Keratinocyte (primary cell): ENCODE data around the gene MEGF11. TPM values are rescaled to one million over a fixed set of nuclear protein-coding genes. Genes with fewer than 3 reads are reported as not detected.
A peak's percentile ranks its signal among the peaks of the same experiment; 100 is the strongest.

Experiments used
- DNase-seq: peaks from one replicate; pipeline ENCODE4 v3.0.0-alpha.2; 2011; ENCODE audit warnings: low read depth, missing footprints, low spot score
- FAIRE-seq: peaks from 2 replicates; lab custom pipeline; 2011; peaks lifted over from hg19 to GRCh38; lab: Jason Lieb, UNC
- H2AFZ ChIP-seq: 2 replicates; pipeline ENCODE4 v1.6.0; 2012; ENCODE audit warnings: low read length, control low read depth, inconsistent platforms; ENCODE audit not compliant: control insufficient read depth
- H3K27ac ChIP-seq: 2 replicates; pipeline ENCODE4 v1.5.1; 2011; ENCODE audit warnings: low read length; ENCODE audit not compliant: control insufficient read depth, insufficient read depth
- H3K27me3 ChIP-seq: 3 replicates; pipeline ENCODE4 v1.6.0; 2011; ENCODE audit warnings: low read length; ENCODE audit not compliant: control insufficient read depth, insufficient read depth; ENCODE audit errors: extremely low read depth
- H3K36me3 ChIP-seq, 2 experiments: 2 replicates in 1 of 2; 3 replicates in 1 of 2; pipeline ENCODE4 v1.5.1; 2011; ENCODE audit warnings: low read length in 2 of 2, mild to moderate bottlenecking in 1 of 2; ENCODE audit not compliant: control insufficient read depth in 2 of 2, insufficient read depth in 2 of 2; ENCODE audit errors: extremely low read depth in 1 of 2
- H3K4me1 ChIP-seq: 3 replicates; pipeline ENCODE4 v1.5.1; 2011; ENCODE audit warnings: low read length; ENCODE audit not compliant: control insufficient read depth, insufficient read depth; ENCODE audit errors: extremely low read depth
- H3K4me2 ChIP-seq: 3 replicates; pipeline ENCODE4 v1.6.0; 2011; ENCODE audit warnings: low read depth, low read length; ENCODE audit not compliant: control insufficient read depth, insufficient read depth; ENCODE audit errors: extremely low read depth
- H3K4me3 ChIP-seq, 3 experiments: fragments of 200-600 bp in 1 of 3; sonication (generic) in 1 of 3; 2 replicates in 2 of 3; 3 replicates in 1 of 3; pipeline ENCODE4 v1.5.1; 2011 to 2016; ENCODE audit warnings: low read length in 3 of 3, mild to moderate bottlenecking in 3 of 3, control low read depth in 2 of 3, inconsistent platforms in 1 of 3, low read depth in 1 of 3, mixed read lengths in 1 of 3, mixed run types in 1 of 3, moderate library complexity in 1 of 3; ENCODE audit not compliant: control insufficient read depth in 2 of 3, insufficient read depth in 2 of 3; ENCODE audit errors: extremely low read depth in 1 of 3
- H3K79me2 ChIP-seq: 2 replicates; pipeline ENCODE4 v1.6.0; 2012; ENCODE audit warnings: low read length; ENCODE audit not compliant: control insufficient read depth, insufficient read depth
- H3K9ac ChIP-seq: 3 replicates; pipeline ENCODE4 v1.6.0; 2011; ENCODE audit warnings: low read length; ENCODE audit not compliant: control insufficient read depth, insufficient read depth; ENCODE audit errors: extremely low read depth
- H3K9me1 ChIP-seq: 3 replicates; pipeline ENCODE4 v1.6.0; 2011; ENCODE audit warnings: low read length; ENCODE audit not compliant: control insufficient read depth, insufficient read depth; ENCODE audit errors: extremely low read depth
- H3K9me3 ChIP-seq: 2 replicates; pipeline ENCODE4 v1.5.1; 2012; ENCODE audit warnings: low read depth, low read length; ENCODE audit not compliant: control insufficient read depth
- H4K20me1 ChIP-seq: 3 replicates; pipeline ENCODE4 v1.6.0; 2011; ENCODE audit warnings: low read length; ENCODE audit not compliant: control insufficient read depth, insufficient read depth; ENCODE audit errors: extremely low read depth
- EZH2 ChIP-seq: IDR thresholded peaks from one replicate; pipeline ENCODE4 v1.6.1; 2012; ENCODE audit warnings: inconsistent platforms, mild to moderate bottlenecking, low read length, moderate library complexity
- dilution Hi-C: fragments of 300-500 bp; cut with MboI; formaldehyde crosslinking; loops from one replicate; pipeline ENCODE4 v1.7.0; 2020; ENCODE audit warnings: low sequenced_read_pairs; ENCODE audit not compliant: extremely low pct_ligation_motif_present
- polyA plus RNA-seq, 5 experiments: library from polyadenylated mRNA; depleted of rRNA in 3 of 5; stranded (reverse) in 3 of 5; stranded (forward) in 1 of 5; unstranded in 1 of 5; fragments of >200 nt; gene quantifications; 1 replicate in 1 of 5; 2 replicates in 3 of 5; 3 replicates in 1 of 5; pipeline versions ENCODE4 v1.2.1 to v1.2.3, GENCODE V29; 2011 to 2012; ENCODE audit warnings: missing spikeins in 2 of 5, low read depth in 1 of 5, low replicate concordance in 1 of 5
- TF ChIP-seq, protein P1 (sequence below), 3 experiments: IDR thresholded peaks in 1 of 3; conservative IDR thresholded peaks in 1 of 3; optimal IDR thresholded peaks in 1 of 3; 2 replicates in 2 of 3; 3 replicates in 1 of 3; pipeline versions ENCODE3 to v1.5.1; 2011; ENCODE audit warnings: low read length in 3 of 3, mild to moderate bottlenecking in 3 of 3, moderate library complexity in 2 of 3, control low read depth in 1 of 3, inconsistent platforms in 1 of 3; ENCODE audit not compliant: insufficient read depth in 2 of 3; ENCODE audit errors: extremely low read depth in 1 of 3

MEGF11 gene
- polyA plus RNA-seq, 1 donor (not counting 4 experiments of a cell fraction or from before 2014, with no cell fraction given) = not detected

GRCh38 chr15:66198757-66199156 lies 54.8 kb downstream of the MEGF11 start:
- Histone ChIP-seq H3K9me1 (no peaks in the 10 kb centered on the region), H3K27ac (no peak overlapping the region), H4K20me1 (no peaks in the 10 kb centered on the region), H3K79me2 (no peaks in the 10 kb centered on the region), H3K9me3 (no peaks in the 10 kb centered on the region), H3K4me3 (no peak overlapping the region), H3K9ac (no peak overlapping the region), H3K4me1 (peaks cover 17% of the 10 kb centered on the region), H3K4me2 (no peak overlapping the region), H3K36me3 (no peaks in the 10 kb centered on the region), H2AFZ (no peak overlapping the region), H3K27me3 (no peaks in the 10 kb centered on the region)
- dilution Hi-C loops = no loop called here
- TF ChIP-seq, protein P1, sequence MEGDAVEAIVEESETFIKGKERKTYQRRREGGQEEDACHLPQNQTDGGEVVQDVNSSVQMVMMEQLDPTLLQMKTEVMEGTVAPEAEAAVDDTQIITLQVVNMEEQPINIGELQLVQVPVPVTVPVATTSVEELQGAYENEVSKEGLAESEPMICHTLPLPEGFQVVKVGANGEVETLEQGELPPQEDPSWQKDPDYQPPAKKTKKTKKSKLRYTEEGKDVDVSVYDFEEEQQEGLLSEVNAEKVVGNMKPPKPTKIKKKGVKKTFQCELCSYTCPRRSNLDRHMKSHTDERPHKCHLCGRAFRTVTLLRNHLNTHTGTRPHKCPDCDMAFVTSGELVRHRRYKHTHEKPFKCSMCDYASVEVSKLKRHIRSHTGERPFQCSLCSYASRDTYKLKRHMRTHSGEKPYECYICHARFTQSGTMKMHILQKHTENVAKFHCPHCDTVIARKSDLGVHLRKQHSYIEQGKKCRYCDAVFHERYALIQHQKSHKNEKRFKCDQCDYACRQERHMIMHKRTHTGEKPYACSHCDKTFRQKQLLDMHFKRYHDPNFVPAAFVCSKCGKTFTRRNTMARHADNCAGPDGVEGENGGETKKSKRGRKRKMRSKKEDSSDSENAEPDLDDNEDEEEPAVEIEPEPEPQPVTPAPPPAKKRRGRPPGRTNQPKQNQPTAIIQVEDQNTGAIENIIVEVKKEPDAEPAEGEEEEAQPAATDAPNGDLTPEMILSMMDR (optimal IDR thresholded peaks at IDR 0.05 in 1 of 3, IDR thresholded peaks at IDR 0.05 in 1 of 3, conservative IDR thresholded peaks at IDR 0.05 in 1 of 3; ENCODE audit: extremely low read depth in 1 of 3, insufficient read depth in 2 of 3, low read length in 3 of 3) = no peak
- TF ChIP-seq EZH2 = no peak
- FAIRE-seq (no peak), DNase-seq (no peak)

DNA sequence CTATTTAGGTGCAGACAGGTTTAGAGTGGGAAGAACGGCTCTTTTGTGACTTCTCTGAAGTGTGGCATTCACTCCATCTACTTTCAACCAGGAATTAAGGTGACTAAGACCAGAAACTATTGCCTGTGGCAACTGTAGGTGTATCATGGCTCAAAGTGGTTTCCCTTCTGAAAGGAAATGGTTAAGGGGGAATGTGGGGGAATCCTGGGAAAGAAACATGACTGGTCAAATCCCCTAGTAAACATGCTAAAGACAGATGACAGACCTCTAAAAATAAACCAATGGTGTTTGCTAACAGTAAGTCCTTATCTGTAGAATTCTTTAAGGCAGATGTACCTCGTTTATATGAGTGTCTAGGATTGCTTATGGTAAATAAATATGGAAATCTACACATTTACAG lies 56.9 kb downstream of the MEGF11 start:
- Histone ChIP-seq H3K27ac (peak overlapping the region; percentile 38), H3K9me1 (no peaks in the 10 kb centered on the region), H3K4me2 (peak overlapping the region; percentile 6), H4K20me1 (no peaks in the 10 kb centered on the region), H3K79me2 (no peaks in the 10 kb centered on the region), H2AFZ (no peak overlapping the region), H3K4me3 (no peak overlapping the region), H3K9ac (no peak overlapping the region), H3K9me3 (no peaks in the 10 kb centered on the region), H3K36me3 (no peaks in the 10 kb centered on the region), H3K4me1 (peaks cover 17% of the 10 kb centered on the region), H3K27me3 (no peaks in the 10 kb centered on the region)
- peak; percentile 33 for DNase-seq
- dilution Hi-C loops = no loop called here
- peak; percentile 93 for FAIRE-seq
- TF ChIP-seq, protein P1 (optimal IDR thresholded peaks at IDR 0.05 in 1 of 3, IDR thresholded peaks at IDR 0.05 in 1 of 3, conservative IDR thresholded peaks at IDR 0.05 in 1 of 3; ENCODE audit: extremely low read depth in 1 of 3, insufficient read depth in 2 of 3, low read length in 3 of 3) = no peak
- no peak for TF ChIP-seq EZH2
